Activated gamma-delta T cell treated with anti-CD3 and anti-CD28 coated beads, Interleukin-2, amount 50 U/mL, for 16 hours (primary cell): Measurements from ENCODE around the gene OSBPL2.

ENCODE experiments used
- DNase-seq: peaks from one replicate; pipeline ENCODE4 v3.0.0-alpha.2; 2020; ENCODE audit warnings: low read depth

The OSBPL2 gene

DNA sequence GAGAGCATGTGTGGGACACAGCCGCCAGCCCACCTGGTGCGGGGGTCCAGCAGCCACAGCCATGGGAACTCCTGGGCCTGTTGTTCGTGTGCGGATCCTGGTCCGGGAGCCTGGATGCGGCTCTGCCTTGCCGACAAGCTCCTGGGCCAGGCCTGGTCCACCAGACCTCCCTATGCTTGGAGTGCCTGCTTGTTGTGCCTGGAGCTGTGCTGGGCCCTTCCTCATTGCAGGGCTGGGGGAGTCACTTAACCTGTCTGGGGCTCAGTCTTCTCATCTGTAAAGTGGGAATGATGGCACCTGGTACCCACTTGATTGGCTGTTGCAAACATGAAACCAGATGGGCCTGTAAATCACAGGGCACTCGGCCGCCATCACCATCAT lies 2.6 kb upstream of the OSBPL2 start:
- DNase-seq, result no peak

DNA sequence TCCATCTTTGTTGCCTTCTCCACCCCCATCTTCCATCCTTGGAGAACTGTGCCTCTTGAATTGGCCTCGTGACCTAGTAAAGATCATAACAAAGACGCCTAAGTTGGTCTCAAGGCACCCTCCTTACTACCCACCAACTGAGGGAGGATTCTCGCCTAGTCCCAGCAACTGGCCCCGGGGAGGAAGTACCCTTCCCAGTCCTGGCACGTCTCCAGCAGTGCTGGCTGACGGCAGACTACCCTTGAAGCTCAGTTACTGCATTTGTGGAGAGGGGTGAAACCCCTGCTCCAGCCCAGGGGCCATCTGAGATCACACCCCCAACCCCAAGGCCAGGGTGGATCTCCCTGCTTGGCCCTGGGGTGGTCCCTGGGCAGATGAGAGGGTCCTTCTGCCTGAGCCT lies 2.1 kb upstream of the OSBPL2 start:
- no peak for DNase-seq

DNA sequence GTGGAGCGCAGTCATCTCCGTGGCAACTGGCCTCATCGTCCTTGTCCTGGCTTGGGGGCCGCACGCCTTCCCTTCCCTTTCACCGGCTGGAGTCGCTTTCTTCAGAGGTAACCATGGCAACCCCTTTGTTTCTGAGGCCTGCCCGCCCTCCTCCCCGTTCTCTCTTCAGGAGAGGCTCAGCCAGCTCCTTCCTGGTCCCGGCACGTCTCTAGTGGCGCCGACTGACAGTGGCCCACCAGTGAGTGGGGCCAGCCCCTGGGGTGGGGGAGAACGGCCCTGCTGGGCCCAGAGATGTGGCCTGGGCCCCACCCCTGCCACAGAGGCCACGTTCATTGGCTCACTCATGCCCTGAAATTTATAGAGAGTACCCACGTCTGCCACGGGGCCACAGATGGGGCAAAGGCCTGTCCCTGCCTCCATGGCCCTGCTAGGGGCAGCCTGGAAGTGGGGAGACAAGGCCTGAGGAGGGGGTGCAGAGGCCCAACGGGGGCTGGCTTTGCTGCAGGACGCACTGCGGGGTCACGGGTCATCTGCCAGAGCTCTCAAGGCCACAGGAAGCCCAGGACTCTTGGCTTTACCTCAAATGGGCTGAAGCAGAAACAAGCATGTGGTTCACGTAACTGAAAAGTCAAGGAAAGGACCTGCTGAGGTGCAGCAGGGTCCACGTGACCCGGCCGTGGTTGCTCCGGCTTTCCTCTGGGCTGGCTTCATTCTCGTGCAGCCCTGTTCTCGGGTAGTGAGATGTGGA lies 1.4 kb upstream of the OSBPL2 start:
- DNase-seq, result no peak

DNA sequence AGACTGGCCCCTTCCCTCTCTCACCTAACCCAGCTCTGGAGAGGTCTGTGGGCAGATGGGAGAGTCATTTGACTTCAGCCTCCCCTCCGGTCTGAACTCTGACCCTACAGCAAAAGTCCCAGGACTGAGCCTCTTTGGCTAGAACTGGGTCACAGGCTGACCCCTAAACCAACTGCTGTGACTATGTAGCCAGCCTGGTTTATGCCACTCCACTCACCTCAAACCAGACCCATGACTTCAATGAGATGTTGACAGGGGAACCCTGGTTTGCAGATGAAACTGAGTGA lies 864 bp upstream of the OSBPL2 start:
- no peak for DNase-seq

DNA sequence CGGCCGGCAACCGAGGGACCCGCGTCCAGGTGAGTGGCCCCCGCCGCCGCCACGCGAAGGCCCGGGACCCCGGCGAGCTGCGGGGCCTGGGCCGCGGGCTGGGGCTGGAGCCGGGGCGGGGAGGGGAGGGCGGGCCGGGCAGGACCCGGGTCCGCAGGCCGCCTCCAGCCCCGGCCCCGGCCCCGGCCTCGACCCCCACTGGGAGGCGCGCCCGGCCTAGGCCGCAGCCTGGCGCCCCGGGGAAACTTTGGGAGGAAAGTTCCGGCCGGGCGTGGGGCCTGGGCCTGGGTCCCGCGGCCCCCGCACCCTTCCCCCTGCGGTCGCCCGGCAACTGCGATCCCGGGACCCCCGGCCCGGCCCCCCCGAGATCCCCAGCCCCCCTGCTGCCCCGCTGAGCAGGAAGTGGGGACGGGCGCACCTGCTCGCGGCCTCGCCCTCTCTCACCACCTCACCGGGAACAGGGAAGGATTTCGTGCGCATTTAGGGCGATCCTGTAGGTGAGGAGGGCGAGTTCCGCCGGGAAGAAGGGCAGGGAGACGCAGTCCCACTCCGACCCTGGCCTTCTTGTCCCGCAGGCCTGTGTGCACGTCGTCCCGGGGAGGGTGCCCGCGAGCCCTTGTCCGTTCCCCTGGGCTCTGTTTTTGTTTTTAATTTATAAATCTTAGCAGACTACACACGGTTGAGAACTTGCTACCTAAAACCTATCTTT lies 402 bp downstream of the OSBPL2 start:
- DNase-seq, result no peak

DNA sequence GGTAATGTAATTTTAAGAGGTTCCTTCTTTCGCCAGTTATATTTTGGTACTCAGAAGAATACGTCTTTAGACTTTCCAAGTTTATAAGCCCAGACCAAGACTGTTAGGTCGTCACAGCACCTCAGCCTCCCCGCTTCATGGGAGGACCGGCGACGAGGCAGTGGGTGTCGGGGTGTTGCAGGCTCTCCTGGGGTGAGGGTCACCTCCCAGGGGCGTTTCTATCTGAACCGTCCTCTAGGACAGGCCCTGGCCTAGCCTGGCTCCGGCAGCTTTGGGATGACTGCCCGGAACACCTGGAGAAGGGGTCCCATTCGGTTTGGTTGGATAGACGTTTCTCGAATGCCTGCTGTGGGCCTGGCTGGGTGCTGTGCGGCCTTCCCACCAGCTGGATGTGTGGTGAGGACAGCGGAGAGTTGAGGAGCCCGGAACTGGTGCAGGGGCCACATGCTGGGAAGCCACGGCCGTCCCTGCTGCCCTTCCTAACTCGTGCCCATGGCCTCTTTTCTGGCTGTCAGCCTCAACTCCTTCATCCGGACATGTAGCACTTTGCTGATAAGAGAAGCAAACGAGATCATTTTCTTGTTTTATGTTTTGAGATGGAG lies 1.1 kb downstream of the OSBPL2 start:
- no peak for DNase-seq

DNA sequence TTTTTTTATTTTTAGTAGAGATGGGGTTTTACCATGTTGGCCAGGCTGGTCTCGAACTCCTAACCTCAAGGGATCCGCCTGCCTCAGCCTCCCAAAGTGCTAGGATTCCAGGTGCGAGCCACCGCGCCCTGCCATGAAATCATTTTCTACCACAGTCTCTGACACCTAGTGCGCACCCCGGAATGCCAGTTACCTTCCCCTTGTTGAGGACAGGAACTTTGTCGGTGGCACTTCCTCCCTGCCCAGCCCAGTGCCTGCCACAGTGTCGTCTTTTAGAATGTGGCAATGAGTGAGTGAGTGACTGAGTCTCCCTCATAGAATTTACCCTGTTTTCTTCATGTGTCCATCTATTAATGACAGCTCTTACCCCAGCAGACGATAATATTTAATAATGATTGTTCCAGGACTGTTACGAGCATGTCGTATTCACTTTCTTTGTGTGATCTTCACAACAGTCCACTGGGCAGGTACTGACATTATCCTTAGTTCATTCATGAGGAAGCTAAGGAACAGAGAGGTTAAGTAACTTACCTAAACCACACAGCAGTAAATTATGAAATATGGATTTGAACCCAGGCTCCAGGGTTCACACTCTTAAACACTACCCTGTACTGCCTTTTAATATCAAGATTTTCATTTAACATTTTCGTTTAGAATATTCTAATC lies 1.8 kb downstream of the OSBPL2 start:
- no peak for DNase-seq

DNA sequence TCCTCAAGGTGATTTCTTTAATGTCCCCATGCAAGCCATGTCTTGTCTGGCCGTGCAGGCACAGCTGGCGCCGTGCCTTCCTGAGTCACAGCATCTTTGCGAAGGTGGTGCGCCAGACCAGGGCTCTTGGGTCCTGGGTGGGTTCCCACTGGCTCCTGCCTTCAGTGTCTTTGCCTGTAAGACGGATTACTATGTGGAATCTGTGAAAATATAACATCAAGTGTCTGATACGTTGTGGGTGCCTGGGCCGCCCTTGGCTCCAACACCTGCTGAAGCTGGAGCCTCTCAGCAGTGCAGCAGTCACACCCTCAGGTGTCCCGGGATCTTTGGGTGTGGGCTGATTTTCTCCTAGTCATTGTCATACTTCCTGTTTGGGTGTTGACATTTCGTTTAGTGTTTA lies 3.2 kb downstream of the OSBPL2 start:
- no peak for DNase-seq

DNA sequence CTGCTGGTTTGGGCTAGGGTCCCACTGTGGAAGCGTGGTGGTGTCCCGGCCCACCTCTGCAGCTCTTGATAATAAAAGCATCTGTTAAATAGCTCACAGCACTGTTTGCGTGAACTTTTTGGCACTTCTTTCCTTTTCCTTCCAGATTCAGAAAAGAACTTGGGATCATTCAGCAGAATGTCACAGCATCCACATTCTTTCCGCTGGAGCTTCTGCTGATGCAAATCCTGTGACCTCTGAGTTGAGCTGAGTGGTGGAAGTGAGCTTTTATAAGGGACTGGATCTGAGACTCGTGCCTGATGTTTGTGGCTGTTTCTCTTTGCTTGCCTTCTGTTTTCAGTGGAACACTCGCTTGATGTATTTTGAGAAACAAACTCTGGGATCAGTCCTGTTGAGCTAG lies 3.9 kb downstream of the OSBPL2 start:
- DNase-seq, result no peak

DNA sequence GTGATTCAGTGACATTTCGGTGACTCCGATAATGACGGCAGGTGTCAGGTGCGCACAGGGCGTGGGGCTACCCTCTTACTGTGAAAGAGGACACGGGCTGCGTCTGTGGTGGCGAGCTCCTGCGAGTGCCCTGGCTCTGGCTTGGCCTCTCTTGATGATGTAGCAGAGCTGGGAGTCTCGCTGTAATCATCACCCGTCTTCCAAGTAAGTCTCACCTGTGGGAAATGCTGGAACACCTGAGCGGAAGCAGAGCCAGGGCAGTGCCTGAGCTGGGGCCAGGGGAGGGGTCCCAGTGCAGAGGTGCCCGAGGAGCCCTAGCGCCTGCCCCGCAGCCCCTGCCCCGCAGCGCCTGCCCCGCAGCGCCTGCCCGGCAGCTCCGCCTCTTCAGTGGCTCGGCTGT lies 4.8 kb downstream of the OSBPL2 start:
- no peak for DNase-seq

DNA sequence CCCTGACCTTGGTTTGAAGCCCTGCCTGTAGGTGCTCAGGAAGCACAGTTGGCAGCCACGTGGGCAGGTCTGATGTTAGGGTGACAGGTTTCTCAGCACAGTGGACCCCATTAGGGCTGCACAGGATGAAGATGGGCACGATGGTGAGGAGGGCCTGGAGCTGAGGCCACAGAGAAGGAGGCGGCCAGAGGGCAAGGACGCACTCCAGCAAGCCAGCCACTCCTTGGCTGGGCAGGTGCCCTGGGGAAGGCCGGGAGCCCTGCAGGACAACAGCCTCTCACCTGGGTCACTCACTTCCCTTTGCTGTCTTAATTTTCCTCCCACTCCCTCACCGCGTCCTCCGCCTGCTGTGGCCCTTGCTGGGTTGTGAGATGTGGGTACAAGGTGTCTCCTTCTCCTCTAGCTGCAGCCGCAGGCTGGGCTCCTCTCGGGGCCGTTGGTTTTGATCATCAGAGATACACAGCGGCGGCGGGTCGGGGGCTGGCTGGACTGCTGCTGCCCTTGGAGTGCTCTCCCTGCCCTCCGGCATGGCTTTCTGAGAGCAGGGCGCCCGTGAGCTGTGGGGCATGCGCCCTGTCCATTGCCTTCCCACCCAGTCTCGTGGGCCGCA lies 5.7 kb downstream of the OSBPL2 start:
- no peak for DNase-seq

DNA sequence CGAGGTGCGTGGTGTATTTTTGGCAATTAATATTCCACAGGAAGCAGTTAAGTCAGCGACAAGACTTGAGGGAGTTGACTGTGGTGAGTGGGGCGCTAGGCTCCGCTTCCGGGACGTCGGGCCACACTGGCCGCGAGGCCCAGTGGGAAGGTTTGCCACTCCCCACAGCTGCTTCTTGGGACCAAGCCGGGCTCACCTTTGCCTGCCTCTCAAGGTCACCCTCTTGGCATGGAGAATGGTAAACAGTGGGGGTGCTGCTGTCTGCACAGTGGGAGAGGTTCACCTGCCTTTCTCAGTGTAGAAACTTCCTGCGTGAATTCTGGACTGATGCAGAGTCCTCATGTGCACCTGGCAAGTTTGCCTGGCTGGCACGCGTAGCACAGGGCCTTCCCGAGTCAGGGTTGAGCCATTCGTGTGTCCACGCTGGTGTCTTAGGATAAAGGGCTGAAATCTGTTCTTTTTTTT lies 6.4 kb downstream of the OSBPL2 start:
- no peak for DNase-seq

DNA sequence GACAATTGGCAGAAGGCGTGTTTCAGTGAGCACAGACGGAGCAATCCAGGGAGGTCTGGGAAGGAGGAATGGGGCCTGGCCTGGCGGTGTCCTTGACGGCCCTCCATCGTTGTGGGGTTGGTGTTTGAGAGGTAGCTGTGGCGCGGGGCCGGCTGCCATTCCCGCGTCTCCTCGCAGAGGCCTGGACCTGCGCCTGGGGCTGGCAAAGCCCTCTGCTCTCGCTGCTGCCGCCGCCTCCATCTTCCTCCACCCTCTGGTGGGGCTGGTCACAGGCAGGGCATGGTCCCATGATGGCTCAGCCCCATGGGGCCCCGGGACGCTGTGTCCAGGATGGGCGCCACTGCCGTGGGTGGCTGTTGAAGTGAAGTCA lies 7.6 kb downstream of the OSBPL2 start:
- DNase-seq, result no peak

DNA sequence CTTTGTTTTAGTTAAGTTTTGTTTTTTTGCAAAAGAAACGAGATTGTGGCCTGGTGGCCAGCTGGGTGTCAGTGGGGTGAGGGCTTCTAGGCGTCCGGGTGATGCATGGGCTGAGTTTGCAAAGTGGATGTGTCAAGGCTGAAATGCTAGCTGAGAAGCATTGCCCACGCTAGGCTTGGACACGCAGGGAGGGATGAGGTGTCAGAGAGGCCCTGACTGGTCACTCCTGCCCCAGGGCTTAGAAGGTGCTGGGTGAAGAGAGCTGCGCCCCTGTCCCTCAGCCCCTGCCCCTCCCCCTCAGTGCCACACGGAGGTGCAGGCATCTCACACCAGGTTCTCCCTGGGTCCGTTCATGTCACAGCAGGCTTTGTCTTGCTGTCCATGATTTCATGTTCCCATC lies 8.1 kb downstream of the OSBPL2 start:
- DNase-seq, result no peak

DNA sequence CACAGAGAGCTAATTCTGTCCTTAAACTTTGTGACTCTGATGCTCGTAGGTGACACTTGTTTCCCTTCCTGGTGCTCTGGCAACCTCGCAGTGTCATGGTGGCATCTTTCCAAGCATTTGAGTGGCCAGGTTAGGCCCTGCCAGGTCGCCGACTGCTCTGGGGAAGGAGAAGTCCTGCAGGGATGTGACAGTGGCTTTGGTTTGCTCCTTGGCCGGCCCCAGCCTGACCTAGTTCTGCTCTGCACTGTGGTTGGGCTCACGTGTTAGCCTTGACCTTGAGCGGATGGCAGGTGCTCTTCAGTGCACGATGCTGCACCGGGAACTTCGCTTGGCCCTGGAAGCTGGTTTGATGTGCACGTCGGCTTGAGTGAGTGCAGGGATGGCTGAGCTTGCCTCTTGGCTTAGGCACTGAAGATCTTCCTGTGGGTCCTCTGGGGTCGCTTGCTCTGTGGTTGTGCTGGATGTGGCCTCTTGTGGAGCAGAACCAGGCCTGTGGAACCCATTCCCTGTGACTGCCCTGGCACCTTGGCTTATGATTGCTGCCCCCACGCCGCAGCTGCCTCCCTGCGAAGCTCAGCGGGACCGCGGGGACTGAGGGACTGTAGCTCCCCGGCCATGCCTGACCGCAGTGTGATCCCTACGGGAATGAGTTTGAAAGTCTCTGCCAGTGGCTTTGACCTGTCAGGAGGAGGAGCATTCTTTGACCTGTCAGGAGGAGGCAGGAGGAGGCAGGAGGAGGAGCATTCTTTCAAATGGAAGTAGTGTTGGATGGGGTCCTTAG lies 8.7 kb downstream of the OSBPL2 start:
- DNase-seq, result no peak

DNA sequence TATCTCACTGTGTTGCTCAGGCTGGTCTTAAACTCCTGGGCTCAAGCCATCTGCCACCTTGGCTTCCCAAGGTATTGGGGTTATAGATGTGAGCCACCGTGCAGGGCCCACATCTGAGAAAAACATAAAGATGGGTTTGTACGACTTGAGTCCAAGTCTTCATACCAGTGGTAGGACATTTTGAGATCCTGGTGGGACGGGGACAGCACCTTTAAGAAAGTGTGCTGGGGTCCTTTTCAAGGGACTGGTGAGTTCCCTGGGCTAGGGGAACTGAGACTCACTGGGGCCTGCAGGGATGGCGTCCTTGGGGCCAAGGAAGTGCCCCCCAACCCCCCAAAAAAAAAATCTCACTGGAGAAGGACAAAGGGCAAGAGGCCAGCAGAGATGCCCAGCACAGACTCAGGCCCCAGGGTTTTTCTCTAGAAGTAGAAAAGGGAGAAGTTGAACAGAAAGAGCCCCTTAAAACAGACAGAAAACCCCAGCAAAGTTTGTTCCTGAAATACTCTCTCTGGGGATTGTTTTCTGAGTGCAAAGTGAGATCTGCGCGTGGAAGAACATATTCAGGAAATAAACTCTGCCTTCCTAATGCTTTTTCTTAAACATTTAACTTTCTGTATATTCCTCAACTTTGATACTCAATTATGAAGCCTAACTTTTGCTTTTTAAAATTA lies 10.7 kb downstream of the OSBPL2 start:
- DNase-seq, result no peak

DNA sequence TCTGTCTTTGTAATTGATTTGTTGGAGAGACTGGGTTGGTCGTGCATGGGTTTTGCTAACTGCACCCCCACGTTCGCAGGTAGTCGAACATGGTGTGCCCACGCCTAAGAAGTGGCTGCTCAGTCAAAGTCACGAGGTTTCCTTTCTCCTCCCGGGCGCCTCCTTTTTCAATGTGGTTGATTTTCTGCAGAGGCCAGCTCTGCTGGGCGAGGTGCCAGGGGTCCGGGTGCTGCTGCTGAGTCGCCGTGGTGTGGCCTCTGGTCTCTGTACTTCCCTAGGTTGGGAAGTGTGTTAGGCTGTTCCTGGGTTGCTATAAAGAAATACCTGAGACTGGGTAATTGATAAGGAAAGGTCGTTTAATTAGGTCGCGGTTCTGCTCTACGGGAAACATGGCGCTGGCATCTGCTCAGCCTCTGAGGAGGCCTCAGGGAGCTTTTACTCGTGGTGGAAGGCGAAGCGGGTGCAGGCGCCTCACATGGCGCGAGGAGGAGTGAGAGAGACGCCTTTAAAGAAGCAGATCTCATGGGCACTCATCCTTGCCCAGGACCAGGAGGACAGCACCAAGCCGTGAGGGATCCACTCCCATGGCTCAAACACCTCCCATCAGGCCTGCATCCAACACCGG lies 14.1 kb downstream of the OSBPL2 start:
- DNase-seq, result no peak

DNA sequence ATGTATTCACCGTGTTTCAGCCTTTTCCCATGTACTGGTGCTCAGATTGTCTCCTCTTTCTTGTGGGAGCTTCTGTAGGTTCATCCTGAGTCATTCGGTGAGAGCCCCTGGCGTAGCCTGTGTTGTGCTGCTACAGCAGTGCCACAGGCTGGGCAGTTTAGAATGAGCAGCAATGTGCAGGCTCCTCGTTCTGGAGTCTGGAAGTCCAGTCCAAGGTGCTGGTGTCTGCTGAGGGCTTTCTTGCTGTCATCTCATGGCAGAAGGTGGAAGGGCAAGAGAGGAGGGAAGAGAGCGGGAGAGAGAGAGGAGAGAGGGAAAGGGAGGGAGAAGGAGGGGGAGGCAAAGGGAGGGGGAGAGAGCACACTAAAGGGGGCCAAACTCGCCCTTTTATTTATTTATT lies 15.1 kb downstream of the OSBPL2 start:
- no peak for DNase-seq

DNA sequence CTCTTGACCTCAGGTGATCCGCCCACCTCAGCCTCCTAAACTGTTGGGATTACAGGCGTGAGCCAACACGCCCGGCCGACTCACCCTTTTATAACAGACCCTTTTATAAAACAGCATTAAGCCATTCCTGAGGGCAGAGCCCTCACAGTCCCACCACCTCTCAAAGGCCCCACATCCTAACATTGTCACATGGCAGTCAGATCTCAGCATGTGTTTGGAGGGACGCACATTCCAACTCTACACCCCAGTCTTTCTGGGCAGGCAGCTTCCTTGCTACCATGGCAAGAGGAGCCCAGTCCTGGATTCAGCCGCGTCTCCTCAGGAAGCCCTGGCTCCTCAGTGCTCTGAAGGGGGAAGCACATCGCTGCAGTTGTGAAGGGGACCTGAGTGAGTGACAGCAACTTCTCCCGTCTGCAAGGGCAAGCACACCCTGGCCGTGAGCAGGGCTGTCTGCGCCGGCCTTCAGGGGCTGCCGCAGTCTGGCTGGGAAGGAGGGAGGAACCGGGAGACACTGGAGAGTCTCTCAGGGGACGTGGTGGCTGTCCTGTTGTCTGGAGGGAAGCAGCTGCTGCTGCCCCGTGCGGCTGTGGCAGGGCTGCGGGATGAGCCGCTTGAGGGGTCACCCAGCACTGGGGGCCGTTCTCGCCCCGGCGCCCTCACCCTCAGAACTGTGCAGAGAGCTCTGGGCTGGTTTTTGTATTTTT lies 15.9 kb downstream of the OSBPL2 start:
- no peak for DNase-seq

DNA sequence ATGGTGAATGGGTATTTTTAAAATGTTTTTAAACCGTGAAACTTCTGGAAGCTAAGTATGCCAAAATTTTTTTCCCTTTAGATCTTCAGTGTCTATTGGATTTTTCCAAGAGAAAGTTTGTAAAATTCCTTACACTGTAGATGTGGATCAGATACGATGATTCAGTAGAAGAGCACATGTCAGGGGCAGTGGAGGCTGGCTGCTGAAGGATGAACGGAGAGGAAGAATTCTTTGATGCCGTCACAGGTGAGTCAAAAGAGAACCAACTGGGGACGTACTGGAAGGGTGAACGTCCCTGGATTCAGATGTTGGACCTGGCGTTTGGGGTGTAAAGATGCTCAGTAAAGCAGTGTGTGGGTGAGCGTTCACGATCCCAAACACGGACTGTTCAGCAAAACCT lies 17.7 kb downstream of the OSBPL2 start:
- no peak for DNase-seq
